GM21825 (cell line): ENCODE data around the gene ANGPTL2.
"Not testable (repeated sequence)": the region's sequence is repeated elsewhere in the genome, so short reads cannot be mapped to it uniquely, and the experiment has no call there.

Source experiments
- ATAC-seq: cut with Tn5 transposase; IDR thresholded peaks from one replicate; pipeline ENCODE4 v1.9.1; 2021; ENCODE audit warnings: mild to moderate bottlenecking, moderate library complexity; ENCODE audit not compliant: unreplicated experiment

ANGPTL2 gene

DNA sequence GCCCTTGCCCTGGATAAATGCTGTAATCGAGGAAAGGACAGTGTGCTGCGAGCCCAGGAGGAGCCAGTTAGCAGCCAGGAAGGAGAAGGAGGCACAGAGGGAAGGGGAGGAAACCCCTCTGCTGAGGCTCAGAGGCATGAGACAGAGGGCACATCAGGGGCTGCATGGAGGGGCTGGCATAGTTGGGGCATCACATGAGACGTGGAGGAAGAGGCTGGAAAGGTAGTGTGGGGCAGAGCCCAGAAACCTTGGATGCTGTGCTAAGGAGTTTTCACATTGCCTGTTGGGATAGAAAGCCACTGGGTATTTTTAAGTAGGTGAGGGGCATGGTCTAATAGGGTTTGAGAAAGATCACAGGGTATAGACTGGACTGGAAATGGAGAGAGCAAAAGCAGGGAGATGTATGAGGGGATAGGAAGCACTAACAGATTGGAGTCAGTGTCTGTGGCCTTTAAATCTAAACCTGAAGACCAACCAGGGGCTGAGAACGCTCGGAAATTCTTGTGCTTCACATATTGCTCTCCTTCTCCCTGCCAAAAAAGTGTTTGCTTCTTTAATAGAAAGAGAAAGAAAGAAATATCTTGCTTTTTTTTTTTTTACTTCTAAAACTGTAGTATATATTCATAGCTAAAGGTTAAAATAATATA lies 33.0 kb upstream of the ANGPTL2 start:
- ATAC-seq, result no peak

DNA sequence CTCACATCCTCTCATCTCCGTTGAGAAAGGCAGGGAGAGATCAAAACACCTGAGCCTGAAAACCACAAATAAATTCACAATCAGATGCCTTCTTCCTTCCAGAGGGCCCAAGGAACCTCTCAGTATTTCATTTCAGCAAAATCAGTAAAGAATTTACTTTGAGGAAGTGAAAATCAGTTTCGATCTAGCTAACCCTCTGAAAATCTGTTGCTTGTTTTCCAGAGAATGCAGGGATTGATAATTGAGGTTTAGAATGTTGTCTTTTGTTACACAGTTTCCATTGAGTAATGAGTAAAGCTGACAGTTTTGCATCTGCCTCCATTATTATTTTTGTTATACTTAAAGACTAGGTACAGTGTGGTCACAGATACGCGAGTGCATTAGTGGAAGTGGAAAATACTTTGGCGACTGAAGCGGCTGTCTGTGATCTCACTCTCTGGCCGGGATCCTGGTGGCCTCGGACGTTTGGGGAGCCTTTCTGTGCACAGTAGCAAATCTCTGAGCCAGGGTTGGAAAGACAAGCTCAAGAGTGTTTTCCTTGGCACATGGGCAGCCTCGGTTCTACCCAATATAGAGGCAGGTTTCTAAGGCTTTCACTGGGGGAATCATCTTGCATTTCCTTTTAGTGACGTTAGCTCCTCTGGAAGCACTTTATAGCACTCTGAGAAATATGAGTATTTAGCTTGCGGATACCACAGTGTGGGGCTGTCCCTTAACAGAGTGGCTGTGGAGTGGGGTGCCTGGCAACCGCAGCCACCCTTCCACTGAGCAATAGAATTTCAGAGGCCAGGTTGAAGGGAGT lies 32.2 kb upstream of the ANGPTL2 start:
- peak; percentile 56 for ATAC-seq

DNA sequence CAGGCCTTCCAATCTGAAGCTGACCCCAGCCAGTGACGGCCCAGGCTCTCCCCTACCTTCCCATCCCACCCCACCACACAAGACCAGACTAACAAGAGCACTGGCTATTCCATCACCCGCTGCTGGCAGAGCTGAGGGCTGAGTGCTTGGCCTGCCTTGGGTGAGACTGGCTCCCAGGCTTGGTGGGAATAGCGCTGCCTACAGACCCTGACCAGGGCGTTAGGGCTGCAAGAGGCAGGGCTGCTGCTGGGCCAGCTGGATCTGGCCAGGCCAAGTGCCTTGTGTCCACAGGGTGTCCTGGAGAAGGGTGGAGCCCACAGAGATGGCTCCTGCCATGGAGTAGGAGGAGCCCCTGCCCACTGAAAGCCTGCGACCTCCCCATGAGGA lies 31.6 kb upstream of the ANGPTL2 start:
- ATAC-seq, result no peak

GRCh38 chr9:127153501-127153900 lies 31.1 kb upstream of the ANGPTL2 start:
- no peak for ATAC-seq

DNA sequence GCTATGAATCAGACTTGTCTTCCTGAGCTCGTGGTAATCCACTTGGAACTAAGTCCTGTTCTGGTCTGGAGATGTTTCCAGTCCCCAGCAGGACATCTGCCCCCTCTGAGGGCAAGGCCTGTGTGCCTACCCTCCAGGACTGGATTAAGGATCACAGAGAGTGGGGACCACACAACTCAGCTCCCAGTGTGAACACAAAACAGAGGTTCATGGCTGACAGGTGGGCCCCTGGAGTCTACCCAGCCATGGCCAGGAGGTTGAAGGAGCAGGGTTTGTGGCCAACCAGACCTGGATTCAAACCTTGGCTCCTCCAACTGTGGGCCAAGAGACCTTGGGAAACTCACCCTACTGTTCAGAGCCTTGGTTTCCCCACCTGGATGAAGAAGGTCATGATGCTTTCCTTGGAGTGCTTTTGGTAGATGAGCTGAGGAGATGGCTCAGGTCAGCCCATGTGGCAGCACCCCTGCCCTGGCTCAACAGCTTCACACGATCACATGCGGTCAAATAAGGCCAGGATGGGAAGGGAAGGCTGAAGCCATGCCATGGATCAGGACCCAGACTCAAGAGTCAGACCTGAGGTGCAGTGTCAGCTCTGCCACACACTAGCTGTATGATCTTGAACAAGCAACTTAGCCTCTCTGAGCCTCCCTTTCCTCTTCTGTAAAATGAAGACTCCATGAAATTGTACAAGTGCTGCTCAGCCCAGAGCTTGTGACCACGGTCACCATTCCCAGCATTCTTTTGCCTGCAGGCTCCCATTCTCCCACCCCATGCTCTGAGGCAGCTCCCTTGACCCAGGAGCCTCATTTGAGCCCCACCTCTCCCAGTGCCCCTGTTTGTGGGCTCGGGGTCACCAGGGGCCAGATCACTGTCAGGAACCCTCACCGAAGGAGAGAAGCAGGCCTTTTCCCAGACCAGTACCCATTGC lies 27.3 kb upstream of the ANGPTL2 start:
- ATAC-seq, result no peak

- no peak for ATAC-seq
These were observed 26.6 kb upstream of the ANGPTL2 start for GRCh38 chr9:127149010-127149409.

DNA sequence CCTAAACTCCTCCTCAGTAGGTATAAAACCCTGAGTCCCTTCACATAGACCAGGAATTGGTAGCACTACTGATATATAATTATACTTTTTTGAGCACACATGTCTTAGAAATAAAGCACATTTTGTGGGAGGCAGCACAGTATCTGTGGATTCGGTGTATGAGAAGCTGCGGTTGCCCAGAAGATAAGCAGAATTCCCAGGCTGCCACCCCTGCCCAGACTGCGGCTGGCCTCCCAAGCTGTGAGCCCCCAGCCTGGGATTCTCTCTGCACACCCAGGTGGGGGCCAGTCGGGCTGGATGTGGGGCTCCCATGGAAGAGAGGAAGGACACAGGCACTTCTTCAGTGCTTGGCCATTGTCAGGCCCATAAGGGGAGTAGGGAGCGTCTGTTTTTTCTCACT lies 25.6 kb upstream of the ANGPTL2 start:
- ATAC-seq, result no peak

GRCh38 chr9:127147251-127147650 lies 24.8 kb upstream of the ANGPTL2 start:
- ATAC-seq, result no peak

- not testable (repeated sequence) for ATAC-seq
These were observed 24.4 kb upstream of the ANGPTL2 start for GRCh38 chr9:127146841-127147240.

DNA sequence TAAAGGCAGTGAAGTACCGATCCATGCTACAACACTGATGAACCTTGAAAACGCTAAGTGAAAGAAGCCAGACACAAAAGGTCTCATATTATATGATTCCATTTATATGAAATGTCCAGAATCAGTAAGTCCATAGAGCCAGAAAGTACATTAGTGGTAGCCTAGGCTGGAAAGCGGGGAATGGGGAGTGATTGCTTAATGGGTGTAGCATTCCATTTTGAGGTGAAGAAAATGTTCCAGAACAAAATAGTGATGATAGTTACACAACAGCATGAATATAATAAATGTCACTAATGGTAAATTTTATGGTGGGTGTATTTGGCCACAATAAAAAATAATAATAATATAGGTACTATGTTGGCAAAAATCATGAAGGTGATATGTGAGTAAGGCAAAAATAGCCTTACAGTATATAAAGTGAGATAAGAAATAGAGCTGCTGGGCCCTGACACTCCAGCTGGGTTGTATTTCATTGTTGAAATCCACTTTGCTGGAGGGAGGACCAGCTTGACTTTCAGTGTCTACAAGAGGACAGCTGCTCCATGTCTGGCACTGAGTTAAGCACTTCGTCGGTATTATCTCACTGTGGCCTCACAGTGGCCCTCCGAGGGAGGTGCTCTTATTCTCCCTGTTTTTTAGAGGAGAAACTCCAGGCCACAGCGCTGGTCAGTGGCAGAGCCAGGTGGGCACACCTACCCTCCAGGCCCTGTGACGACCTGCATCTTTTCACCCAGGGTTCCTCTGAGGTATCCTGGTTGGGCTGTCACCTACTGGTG lies 22.4 kb upstream of the ANGPTL2 start:
- ATAC-seq, result no peak

DNA sequence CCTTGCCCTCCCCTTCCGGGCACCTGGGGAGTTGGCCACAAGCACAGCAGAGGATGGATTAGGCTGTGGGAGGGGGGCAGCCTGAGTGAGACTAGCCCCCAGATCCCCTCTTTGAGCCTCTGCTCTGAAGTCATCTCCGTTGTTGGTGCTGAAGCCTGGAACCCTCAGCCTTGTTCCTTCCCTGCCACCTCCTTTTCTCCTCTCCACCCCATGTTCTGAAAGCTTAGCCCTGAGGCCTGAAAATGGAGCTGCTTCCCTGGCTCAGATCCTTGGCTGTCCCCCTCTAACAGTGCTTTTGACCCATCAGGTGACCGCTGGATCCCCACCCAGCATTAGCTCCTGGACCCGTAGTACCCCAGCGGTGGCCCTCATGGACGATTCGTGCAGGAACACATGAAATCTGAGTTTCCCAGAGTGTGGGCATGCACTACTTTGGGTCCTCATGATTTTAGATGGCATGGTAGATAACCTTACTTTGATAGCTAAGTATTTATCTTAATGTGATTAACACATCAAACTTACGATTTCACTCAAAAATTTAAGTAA lies 21.6 kb upstream of the ANGPTL2 start:
- ATAC-seq, result no peak

DNA sequence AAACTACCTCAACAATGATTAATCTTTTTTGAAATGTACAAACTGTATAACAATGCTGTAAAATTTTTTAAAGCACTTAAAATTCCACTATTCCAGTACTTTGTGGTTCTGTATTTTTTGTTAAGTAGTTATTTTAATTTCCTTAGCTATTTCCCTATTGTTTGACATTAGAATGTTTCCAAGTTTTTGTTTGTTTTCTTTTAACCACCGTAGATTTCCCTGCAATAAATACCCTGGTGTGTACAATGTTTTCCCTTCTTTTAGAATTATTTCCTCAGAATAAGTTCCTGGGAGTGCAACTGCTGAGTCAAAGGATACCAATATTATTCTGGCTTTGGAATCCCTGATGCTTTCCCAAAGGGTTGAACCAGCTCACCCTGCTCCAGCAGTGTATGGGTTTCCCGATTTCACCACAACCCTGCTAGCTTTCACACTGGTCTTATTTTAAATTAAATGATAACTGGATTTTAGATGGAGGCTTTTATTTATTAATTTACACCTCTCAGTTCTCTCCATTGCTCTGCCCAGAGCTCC lies 20.6 kb upstream of the ANGPTL2 start:
- no peak for ATAC-seq

DNA sequence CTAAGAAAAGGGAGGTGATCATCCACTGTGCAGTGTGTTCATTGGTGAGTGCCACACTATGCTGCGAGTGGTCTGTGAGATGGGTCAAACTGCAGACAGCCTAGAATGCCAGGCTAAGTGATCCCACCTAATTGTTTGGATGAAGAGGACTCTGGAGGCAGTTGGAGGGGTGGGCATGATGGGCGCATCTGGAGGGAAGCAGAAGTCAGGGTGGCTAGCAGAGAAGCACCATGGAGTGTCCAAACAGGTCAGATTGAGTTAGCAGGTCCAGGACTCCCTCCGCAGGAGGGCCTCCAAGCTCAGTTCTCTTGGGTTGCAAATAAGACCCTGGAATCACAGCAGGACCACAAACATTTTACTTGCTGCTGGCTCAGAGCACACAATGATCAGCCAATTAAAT lies 19.9 kb upstream of the ANGPTL2 start:
- ATAC-seq, result no peak

DNA sequence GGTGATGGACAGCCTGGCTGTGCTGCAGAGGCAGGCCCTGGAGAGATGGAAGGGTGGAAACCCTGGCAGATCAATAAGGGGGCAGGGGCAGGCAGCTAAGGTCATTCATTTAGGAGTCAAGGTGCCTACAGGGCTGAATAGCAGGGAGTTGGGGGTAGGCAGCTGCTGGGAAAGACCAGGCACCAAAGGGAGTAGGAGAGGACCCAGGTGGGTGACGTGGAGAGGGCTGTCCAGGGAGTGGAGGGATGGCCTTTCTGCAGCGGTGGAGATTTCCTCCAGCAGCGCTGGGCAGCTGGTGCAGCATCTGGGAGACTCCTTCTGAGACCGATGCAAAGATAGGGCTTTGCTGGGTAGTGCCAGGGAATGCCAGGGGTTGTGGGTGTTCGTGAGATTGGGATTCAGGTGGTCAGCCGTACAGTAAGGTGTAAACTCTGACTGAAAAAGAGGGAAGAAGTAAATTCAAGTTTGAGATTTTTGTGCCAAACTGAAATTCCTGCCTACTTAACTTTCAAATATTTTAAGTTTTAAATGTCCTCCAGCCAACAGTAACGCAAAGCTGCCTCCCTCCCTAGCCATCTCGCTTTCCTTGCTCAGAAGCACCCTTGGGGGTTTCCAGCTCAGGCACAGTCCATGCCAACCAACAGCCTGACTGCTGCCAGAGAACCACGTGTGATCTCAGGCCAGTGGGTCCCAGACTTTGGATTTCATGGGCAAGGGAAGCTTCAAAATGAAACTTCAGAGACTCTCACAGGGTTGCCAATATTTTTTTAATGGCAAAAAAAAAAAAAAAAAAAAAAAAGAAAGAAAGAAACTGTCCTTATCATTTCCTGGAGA lies 18.6 kb upstream of the ANGPTL2 start:
- ATAC-seq, result no peak

DNA sequence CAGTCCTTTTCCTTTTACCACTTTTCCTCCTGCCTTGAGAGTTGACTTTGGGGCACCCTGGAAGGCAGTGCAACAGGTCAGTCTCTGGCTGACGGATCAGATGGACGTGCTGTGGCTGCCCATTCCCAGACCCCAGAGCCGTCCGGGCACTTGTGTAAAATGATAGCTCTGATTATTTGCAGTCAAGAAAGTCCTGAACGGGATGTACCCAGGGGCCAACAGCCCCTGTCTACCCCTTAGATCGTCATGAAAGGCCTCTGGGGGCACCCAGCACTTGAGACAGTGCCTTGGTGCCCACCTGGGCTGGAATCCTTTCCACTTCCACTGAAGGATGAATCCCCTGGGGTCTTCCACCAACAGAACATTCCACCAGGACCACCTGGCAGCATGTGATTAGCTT lies 17.7 kb upstream of the ANGPTL2 start:
- ATAC-seq, result no peak

- no peak for ATAC-seq
These were observed 17.3 kb upstream of the ANGPTL2 start for GRCh38 chr9:127139775-127140174.

DNA sequence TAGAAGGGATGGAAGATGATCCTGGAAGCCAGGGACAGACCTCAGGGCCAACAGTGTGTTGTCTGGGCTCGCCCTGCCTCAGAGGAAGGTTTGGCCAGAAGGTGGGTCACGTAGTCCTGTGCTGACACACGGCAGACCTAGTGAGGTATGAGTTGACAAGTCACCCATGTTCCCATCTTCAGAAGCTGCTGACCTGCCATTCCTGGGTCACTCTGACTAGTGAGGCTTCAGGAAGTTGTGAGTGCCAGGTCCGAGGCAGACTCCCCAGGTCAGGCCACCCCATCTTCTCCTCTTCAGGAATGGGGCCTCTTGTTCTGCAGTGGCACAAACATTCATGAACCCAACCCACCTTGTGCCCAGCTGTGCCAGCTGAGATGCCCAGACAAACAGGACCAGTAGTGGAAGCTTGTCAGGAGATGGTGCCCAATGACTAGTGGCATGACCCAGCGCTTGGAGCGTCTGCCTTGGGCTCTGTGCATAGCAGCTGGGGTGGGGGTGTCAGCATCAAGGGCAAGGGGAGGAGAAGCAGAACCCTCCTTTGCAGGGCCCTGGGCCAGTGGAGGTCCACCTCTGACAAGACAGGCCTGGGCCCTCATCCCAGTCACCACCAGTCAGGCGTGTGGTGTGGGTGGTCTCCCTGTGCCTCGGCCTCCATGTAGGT lies 16.8 kb upstream of the ANGPTL2 start:
- no peak for ATAC-seq

- no peak for ATAC-seq
These were observed 16.0 kb upstream of the ANGPTL2 start for GRCh38 chr9:127138444-127138843.
